HFF-Myc (cell line): ENCODE results near the gene AKT2.
A peak's percentile ranks its signal among the peaks of the same experiment; 100 is the strongest.

Experiments used
- DNase-seq: peaks from one replicate; pipeline ENCODE4 v3.0.0-alpha.2; 2011; ENCODE audit warnings: low read depth; ENCODE audit errors: extremely low read depth
- H3K4me3 ChIP-seq: replicated peaks from 2 replicates; pipeline ENCODE4 v1.5.1; 2011; ENCODE audit warnings: low read depth, mild to moderate bottlenecking, control low read depth, low read length
- CTCF ChIP-seq: IDR thresholded peaks from 2 replicates; pipeline ENCODE4 v1.5.1; 2012; ENCODE audit warnings: mild to moderate bottlenecking, low read depth, low read length, control low read depth; ENCODE audit errors: missing control alignments

The AKT2 gene

GRCh38 chr19:40280608-40281221 lies 4.4 kb downstream of the AKT2 start:
- no peak overlapping the region for H3K4me3 ChIP-seq
- no peak for DNase-seq

GRCh38 chr19:40279761-40280607 lies 5.2 kb downstream of the AKT2 start:
- H3K4me3 ChIP-seq: peak overlapping the region; percentile 8; the same call in 1 of the 2 replicates
- no peak for TF ChIP-seq CTCF
- no peak for DNase-seq

More at GRCh38 chr19:40280608-40281221, 4.4 kb downstream of the AKT2 start:
- TF ChIP-seq CTCF: no peak

GRCh38 chr19:40279120-40279551 lies 6.0 kb downstream of the AKT2 start:
- peak overlapping the region; percentile 8; the same call in 1 of the 2 replicates for H3K4me3 ChIP-seq
- no peak for TF ChIP-seq CTCF
- no peak for DNase-seq

GRCh38 chr19:40278361-40279035 lies 6.6 kb downstream of the AKT2 start:
- TF ChIP-seq CTCF: no peak
- DNase-seq: no peak
- H3K4me3 ChIP-seq: no peak overlapping the region

- no peak for DNase-seq
- no peak overlapping the region for H3K4me3 ChIP-seq
- TF ChIP-seq CTCF: no peak
Measured at GRCh38 chr19:40277356-40278059, 7.6 kb downstream of the AKT2 start.
